Panc1 (cell line): ENCODE results near the gene EIF4G3. TPM values are rescaled to one million over a fixed set of nuclear protein-coding genes. Genes with fewer than 3 reads are reported as not detected.
A peak's percentile ranks its signal among the peaks of the same experiment; 100 is the strongest.

Source experiments
- ATAC-seq: fragments of 200-7000 bp; cut with Tn5 transposase; 2 replicates; pipeline ENCODE4 v1.9.1; 2020; ENCODE audit warnings: mild to moderate bottlenecking, moderate library complexity
- BruUV-seq: library from RNA; stranded (reverse); fragments of 400-500 nt; replicated peaks from 2 replicates; lab custom pipeline; 2021; lab: Mats Ljungman, UMichigan
- CTCF ChIA-PET: fragments of 300-600 bp; sonication (Branson Sonifier 250); formaldehyde crosslinking; loops from one replicate; lab custom pipeline; 2022; ENCODE audit warnings: antibody characterized with exemption; lab: Charles Lee
- POLR2A ChIA-PET: fragments of 300-600 bp; sonication (Branson Sonifier 250); formaldehyde crosslinking; loops from one replicate; lab custom pipeline; 2022; ENCODE audit warnings: antibody characterized with exemption; lab: Charles Lee
- DNase-seq: peaks from one replicate; pipeline ENCODE4 v3.0.0-alpha.2; 2010; ENCODE audit warnings: low read depth, low spot score
- H3K27ac ChIP-seq: 2 replicates; pipeline ENCODE4 v1.5.1; 2011; ENCODE audit warnings: mild to moderate bottlenecking, low read length, inconsistent platforms
- H3K27me3 ChIP-seq: fragments of 200-500 bp; sonication (Bioruptor generic); 2 replicates; pipeline ENCODE4 v1.6.0; 2014; ENCODE audit warnings: low read length, inconsistent platforms; ENCODE audit not compliant: control insufficient read depth, insufficient read depth
- H3K36me3 ChIP-seq: fragments of 200-500 bp; sonication (Bioruptor generic); 2 replicates; pipeline ENCODE4 v1.5.1; 2014; ENCODE audit warnings: inconsistent platforms, mild to moderate bottlenecking, low read length, moderate library complexity; ENCODE audit not compliant: control insufficient read depth, insufficient read depth
- H3K4me1 ChIP-seq: 2 replicates; pipeline ENCODE4 v1.5.1; 2011; ENCODE audit warnings: inconsistent platforms, mild to moderate bottlenecking, low read length, moderate library complexity; ENCODE audit not compliant: control insufficient read depth, insufficient read depth
- H3K4me3 ChIP-seq, 2 experiments: 2 replicates each; pipeline ENCODE4 v1.5.1; 2011 to 2012; ENCODE audit warnings: low read depth in 2 of 2, low read length in 2 of 2, mild to moderate bottlenecking in 2 of 2, inconsistent platforms in 1 of 2, moderate library complexity in 1 of 2
- H3K9me3 ChIP-seq: fragments of 200-500 bp; sonication (Bioruptor generic); 2 replicates; pipeline ENCODE4 v1.5.1; 2014; ENCODE audit warnings: low read depth, mild to moderate bottlenecking, inconsistent platforms, low read length, moderate library complexity; ENCODE audit not compliant: control insufficient read depth, insufficient read depth
- CTCF ChIP-seq: fragments of 450-650 bp; IDR thresholded peaks from 2 replicates; pipeline ENCODE4 v1.5.1; 2017; ENCODE audit warnings: mild to moderate bottlenecking
- POLR2AphosphoS5 ChIP-seq: IDR thresholded peaks from 2 replicates; pipeline ENCODE4 v1.6.1; 2012; ENCODE audit warnings: mild to moderate bottlenecking, low read depth, low read length, moderate library complexity
- SIN3A ChIP-seq: IDR thresholded peaks from 2 replicates; pipeline ENCODE4 v1.6.1; 2012; ENCODE audit warnings: low read depth, mild to moderate bottlenecking, low read length, moderate library complexity, borderline replicate concordance; ENCODE audit not compliant: insufficient read depth
- TCF7L2 ChIP-seq: IDR thresholded peaks from 2 replicates; pipeline ENCODE4 v1.6.1; 2011; ENCODE audit warnings: mild to moderate bottlenecking, low read depth, low read length, inconsistent platforms
- in situ Hi-C: cut with HindIII; loops from 2 replicates; pipeline ENCODE4 v1.10.0; 2016; ENCODE audit warnings: low sequenced_read_pairs, low pct_unique_long_range_greater_than_20kb
- intact Hi-C: fragments of 100-400 bp; cut with micrococcal nuclease; formaldehyde crosslinking; loops from one replicate; pipeline ENCODE4 v1.10.0; 2022; ENCODE audit not compliant: unreplicated experiment
- total RNA-seq: library from RNA; stranded (reverse); gene quantifications from one replicate; pipeline ENCODE4 v1.2.1, GENCODE V29; 2021; ENCODE audit not compliant: unreplicated experiment
- TF ChIP-seq, protein P1 (sequence below), 2 experiments: IDR thresholded peaks; 2 replicates each; pipeline ENCODE4 v1.6.1; 2011 to 2012; ENCODE audit warnings: low read depth in 2 of 2, control low read depth in 1 of 2, low read length in 1 of 2, mild to moderate bottlenecking in 1 of 2, moderate library complexity in 1 of 2; ENCODE audit not compliant: insufficient read depth in 1 of 2

Gene EIF4G3
- total RNA-seq, 1 experiment from 2014 or later: 78.6 TPM

GRCh38 chr1:20972855-20973254 lies 203.8 kb downstream of the EIF4G3 start:
- TF ChIP-seq CTCF (no peak), SIN3A (no peak), POLR2AphosphoS5 (no peak), TCF7L2 (no peak)
- TF ChIP-seq, protein P1, sequence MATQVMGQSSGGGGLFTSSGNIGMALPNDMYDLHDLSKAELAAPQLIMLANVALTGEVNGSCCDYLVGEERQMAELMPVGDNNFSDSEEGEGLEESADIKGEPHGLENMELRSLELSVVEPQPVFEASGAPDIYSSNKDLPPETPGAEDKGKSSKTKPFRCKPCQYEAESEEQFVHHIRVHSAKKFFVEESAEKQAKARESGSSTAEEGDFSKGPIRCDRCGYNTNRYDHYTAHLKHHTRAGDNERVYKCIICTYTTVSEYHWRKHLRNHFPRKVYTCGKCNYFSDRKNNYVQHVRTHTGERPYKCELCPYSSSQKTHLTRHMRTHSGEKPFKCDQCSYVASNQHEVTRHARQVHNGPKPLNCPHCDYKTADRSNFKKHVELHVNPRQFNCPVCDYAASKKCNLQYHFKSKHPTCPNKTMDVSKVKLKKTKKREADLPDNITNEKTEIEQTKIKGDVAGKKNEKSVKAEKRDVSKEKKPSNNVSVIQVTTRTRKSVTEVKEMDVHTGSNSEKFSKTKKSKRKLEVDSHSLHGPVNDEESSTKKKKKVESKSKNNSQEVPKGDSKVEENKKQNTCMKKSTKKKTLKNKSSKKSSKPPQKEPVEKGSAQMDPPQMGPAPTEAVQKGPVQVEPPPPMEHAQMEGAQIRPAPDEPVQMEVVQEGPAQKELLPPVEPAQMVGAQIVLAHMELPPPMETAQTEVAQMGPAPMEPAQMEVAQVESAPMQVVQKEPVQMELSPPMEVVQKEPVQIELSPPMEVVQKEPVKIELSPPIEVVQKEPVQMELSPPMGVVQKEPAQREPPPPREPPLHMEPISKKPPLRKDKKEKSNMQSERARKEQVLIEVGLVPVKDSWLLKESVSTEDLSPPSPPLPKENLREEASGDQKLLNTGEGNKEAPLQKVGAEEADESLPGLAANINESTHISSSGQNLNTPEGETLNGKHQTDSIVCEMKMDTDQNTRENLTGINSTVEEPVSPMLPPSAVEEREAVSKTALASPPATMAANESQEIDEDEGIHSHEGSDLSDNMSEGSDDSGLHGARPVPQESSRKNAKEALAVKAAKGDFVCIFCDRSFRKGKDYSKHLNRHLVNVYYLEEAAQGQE (IDR thresholded peaks at IDR 0.05; ENCODE audit: insufficient read depth in 1 of 2, low read depth in 2 of 2, low read length in 1 of 2): no peak
- in situ Hi-C loops: no loop called here
- Histone ChIP-seq H3K36me3 (peaks cover 18% of the 10 kb centered on the region; the same call in 1 of the 2 replicates), H3K4me3 (no peak overlapping the region), H3K27me3 (no peaks in the 10 kb centered on the region), H3K27ac (no peak overlapping the region), H3K9me3 (no peaks in the 10 kb centered on the region), H3K4me1 (no peaks in the 10 kb centered on the region)
- no TSS peak for BruUV-seq
- DNase-seq (no peak), ATAC-seq (no peak)
- ChIA-PET CTCF (no interaction called here), POLR2A (interaction anchor here (0.6 kb wide), 1 partner anchor 20 kb away, joined by 4 read pairs; no protein-coding TSS in a partner anchor)
- intact Hi-C loops: no loop called here

GRCh38 chr1:20964540-20965484 lies 211.9 kb downstream of the EIF4G3 start:
- intact Hi-C loops: no loop called here
- CTCF ChIA-PET: interaction anchor here (0.6 kb wide), 1 partner anchor 101 kb away, joined by 3 read pairs; no protein-coding TSS in a partner anchor

More at GRCh38 chr1:20964540-20965484, 211.9 kb downstream of the EIF4G3 start:
- Histone ChIP-seq H3K9me3 (no peaks in the 10 kb centered on the region), H3K27me3 (no peaks in the 10 kb centered on the region), H3K27ac (no peak overlapping the region), H3K4me3 (no peak overlapping the region), H3K36me3 (peaks cover 6% of the 10 kb centered on the region; the same call in 1 of the 2 replicates), H3K4me1 (no peaks in the 10 kb centered on the region)
- TF ChIP-seq POLR2AphosphoS5: no peak
- TF ChIP-seq, protein P1 (IDR thresholded peaks at IDR 0.05; ENCODE audit: insufficient read depth in 1 of 2, low read depth in 2 of 2, low read length in 1 of 2): no peak
- TF ChIP-seq SIN3A: no peak
- no peak for TF ChIP-seq TCF7L2
- TF ChIP-seq CTCF: no peak
- POLR2A ChIA-PET: no interaction called here
- TSS peak; percentile 6 for BruUV-seq
- ATAC-seq: no peak; the same call in 1 of the 2 replicates
- in situ Hi-C loops: no loop called here
- DNase-seq: no peak
